ENCODE results near the gene CTBP1.

The CTBP1 gene

DNA sequence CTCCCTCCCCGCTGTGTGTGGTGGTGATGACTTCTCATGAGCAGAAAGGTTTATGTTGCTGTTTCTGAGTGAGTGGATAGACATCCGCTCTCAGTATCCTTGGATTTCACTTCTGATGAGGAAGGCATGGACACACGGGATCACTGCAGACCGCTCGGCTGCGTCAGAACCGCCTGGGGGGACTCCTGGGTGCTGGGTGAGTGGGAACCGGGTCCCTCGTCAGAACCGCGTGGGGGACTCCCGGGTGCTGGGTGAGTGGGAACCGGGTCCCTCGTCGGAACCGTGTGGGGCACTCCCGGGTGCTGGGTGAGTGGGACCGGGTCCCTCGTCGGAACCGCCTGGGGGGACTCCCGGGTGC is 9.0 kb downstream of the CTBP1 start:
- H3K36me3 ChIP-seq (ENCODE audit: insufficient read depth, low read length), result peaks cover 15% of the 10 kb centered on the region; the same call in 1 of the 2 replicates
- no peaks in the 10 kb centered on the region for H3K9me3 ChIP-seq (ENCODE audit: low read length)
- no peak overlapping the region for H3K27ac ChIP-seq (ENCODE audit: low read depth, low read length, poor library complexity, severe bottlenecking)
- no peaks in the 10 kb centered on the region for H3K9me2 ChIP-seq (ENCODE audit: low read depth, low read length)
- H3K4me3 ChIP-seq (ENCODE audit: low read depth, low read length, poor library complexity, severe bottlenecking), result no peak overlapping the region
- no peak overlapping the region for H3K4me2 ChIP-seq (ENCODE audit: low read length)
- H3K27me3 ChIP-seq (ENCODE audit: insufficient read depth, low read length), result no peaks in the 10 kb centered on the region
- TF ChIP-seq CTCF (IDR thresholded peaks at IDR 0.05; ENCODE audit: low read length) (no peak), EZH2 (IDR thresholded peaks at IDR 0.05; ENCODE audit: borderline replicate concordance, low read length) (no peak)
- H2AFZ ChIP-seq (ENCODE audit: low read length), result no peak overlapping the region
- H3F3A ChIP-seq (ENCODE audit: insufficient read depth, low read length), result no peaks in the 10 kb centered on the region
- H3K79me2 ChIP-seq (ENCODE audit: insufficient read depth, low read length), result peaks cover 5% of the 10 kb centered on the region; the same call in 1 of the 2 replicates
- no peaks in the 10 kb centered on the region for H3K4me1 ChIP-seq (ENCODE audit: insufficient read depth, low read length, severe bottlenecking)
- H4K20me1 ChIP-seq (ENCODE audit: insufficient read depth, low read length), result no peaks in the 10 kb centered on the region
- no peak overlapping the region for H3K9ac ChIP-seq (ENCODE audit: low read length)

- no peaks in the 10 kb centered on the region for H3K4me1 ChIP-seq (ENCODE audit: insufficient read depth, low read length, severe bottlenecking)
- no peak overlapping the region for H3K27ac ChIP-seq (ENCODE audit: low read depth, low read length, poor library complexity, severe bottlenecking)
- peaks cover 17% of the 10 kb centered on the region; the same call in 1 of the 2 replicates for H3K36me3 ChIP-seq (ENCODE audit: insufficient read depth, low read length)
- peaks cover 5% of the 10 kb centered on the region; the same call in 1 of the 2 replicates for H3K79me2 ChIP-seq (ENCODE audit: insufficient read depth, low read length)
- no peak overlapping the region for H3K4me2 ChIP-seq (ENCODE audit: low read length)
- H2AFZ ChIP-seq (ENCODE audit: low read length), result no peak overlapping the region
- no peaks in the 10 kb centered on the region for H4K20me1 ChIP-seq (ENCODE audit: insufficient read depth, low read length)
- H3K9me2 ChIP-seq (ENCODE audit: low read depth, low read length), result no peaks in the 10 kb centered on the region
- H3K4me3 ChIP-seq (ENCODE audit: low read depth, low read length, poor library complexity, severe bottlenecking), result no peak overlapping the region
- H3F3A ChIP-seq (ENCODE audit: insufficient read depth, low read length), result no peaks in the 10 kb centered on the region
- no peak for TF ChIP-seq CTCF (IDR thresholded peaks at IDR 0.05; ENCODE audit: low read length)
- TF ChIP-seq EZH2 (IDR thresholded peaks at IDR 0.05; ENCODE audit: borderline replicate concordance, low read length), result no peak
- H3K27me3 ChIP-seq (ENCODE audit: insufficient read depth, low read length), result no peaks in the 10 kb centered on the region
- H3K9ac ChIP-seq (ENCODE audit: low read length), result no peak overlapping the region
- no peaks in the 10 kb centered on the region for H3K9me3 ChIP-seq (ENCODE audit: low read length)
Measured at GRCh38 chr4:1239141-1239949, 9.6 kb downstream of the CTBP1 start.

DNA sequence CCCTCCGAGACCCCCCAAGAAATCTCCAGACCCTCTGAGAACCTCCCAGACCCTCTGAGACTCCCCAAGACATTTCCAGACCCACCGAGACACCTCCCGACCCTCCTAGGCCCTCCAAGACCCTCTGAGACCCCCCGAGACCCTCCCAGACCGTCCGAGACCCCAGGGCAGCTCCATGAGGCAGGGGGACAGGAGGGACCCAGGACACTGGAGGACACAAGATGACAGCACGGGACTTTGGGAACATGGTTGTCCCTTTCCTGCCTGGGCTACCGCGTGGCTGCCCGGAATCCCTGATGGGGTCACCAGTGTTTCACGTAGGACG is 10.3 kb downstream of the CTBP1 start:
- no peaks in the 10 kb centered on the region for H4K20me1 ChIP-seq (ENCODE audit: insufficient read depth, low read length)
- no peaks in the 10 kb centered on the region for H3K4me1 ChIP-seq (ENCODE audit: insufficient read depth, low read length, severe bottlenecking)
- no peaks in the 10 kb centered on the region for H3F3A ChIP-seq (ENCODE audit: insufficient read depth, low read length)
- no peak overlapping the region for H3K4me2 ChIP-seq (ENCODE audit: low read length)
- no peaks in the 10 kb centered on the region for H3K27me3 ChIP-seq (ENCODE audit: insufficient read depth, low read length)
- TF ChIP-seq CTCF (IDR thresholded peaks at IDR 0.05; ENCODE audit: low read length) (no peak), EZH2 (IDR thresholded peaks at IDR 0.05; ENCODE audit: borderline replicate concordance, low read length) (no peak)
- no peaks in the 10 kb centered on the region for H3K9me2 ChIP-seq (ENCODE audit: low read depth, low read length)
- H2AFZ ChIP-seq (ENCODE audit: low read length), result no peak overlapping the region
- no peaks in the 10 kb centered on the region for H3K9me3 ChIP-seq (ENCODE audit: low read length)
- H3K79me2 ChIP-seq (ENCODE audit: insufficient read depth, low read length), result peaks cover 5% of the 10 kb centered on the region; the same call in 1 of the 2 replicates
- no peak overlapping the region for H3K27ac ChIP-seq (ENCODE audit: low read depth, low read length, poor library complexity, severe bottlenecking)
- H3K9ac ChIP-seq (ENCODE audit: low read length), result no peak overlapping the region
- H3K4me3 ChIP-seq (ENCODE audit: low read depth, low read length, poor library complexity, severe bottlenecking), result no peak overlapping the region
- peaks cover 17% of the 10 kb centered on the region; the same call in 1 of the 2 replicates for H3K36me3 ChIP-seq (ENCODE audit: insufficient read depth, low read length)

Data from OCI-LY1 (cell line).